Dendritic cell treated with granulocyte-macrophage colony-stimulating factor and Interleukin-4, amounts not matched to agents 40 ng/mL and 50 ng/mL, for 4 days (primary cell): ENCODE data around the gene NRIP1.

Experiments
- H3K27ac Mint-ChIP-seq: one replicate; pipeline ENCODE4 v1.8.0; 2022; ENCODE audit warnings: mild to moderate bottlenecking, mixed read lengths
- H3K27me3 Mint-ChIP-seq: one replicate; pipeline ENCODE4 v1.8.0; 2022; ENCODE audit warnings: mild to moderate bottlenecking, mixed read lengths
- H3K36me3 Mint-ChIP-seq: one replicate; pipeline ENCODE4 v1.8.0; 2022; ENCODE audit warnings: low read depth, mixed read lengths
- H3K4me1 Mint-ChIP-seq: one replicate; pipeline ENCODE4 v1.8.0; 2022; ENCODE audit warnings: low read depth, mixed read lengths
- H3K4me3 Mint-ChIP-seq: one replicate; pipeline ENCODE4 v1.8.0; 2022; ENCODE audit warnings: mild to moderate bottlenecking, moderate library complexity, mixed read lengths
- H3K9me3 Mint-ChIP-seq: one replicate; pipeline ENCODE4 v1.8.0; 2022; ENCODE audit warnings: mixed read lengths
- intact Hi-C: fragments of 100-400 bp; cut with micrococcal nuclease; formaldehyde crosslinking; loops from one replicate; pipeline ENCODE4 v1.15.0; 2022

The NRIP1 gene

GRCh38 chr21:15023776-15024175, 41.0 kb downstream of the NRIP1 start:
- H3K9me3 Mint-ChIP-seq = no peaks in the 10 kb centered on the region
- no peak overlapping the region for H3K4me3 Mint-ChIP-seq
- H3K36me3 Mint-ChIP-seq = no peaks in the 10 kb centered on the region

GRCh38 chr21:15022608-15023261, 42.1 kb downstream of the NRIP1 start:
- H3K4me3 Mint-ChIP-seq = no peak overlapping the region
- no peaks in the 10 kb centered on the region for H3K27me3 Mint-ChIP-seq
- no peaks in the 10 kb centered on the region for H3K9me3 Mint-ChIP-seq
- intact Hi-C loops = loop anchor here (10.0 kb wide), 1 partner anchor 58 kb away; no protein-coding TSS in a partner anchor
- no peaks in the 10 kb centered on the region for H3K36me3 Mint-ChIP-seq
- no peak overlapping the region for H3K27ac Mint-ChIP-seq
- H3K4me1 Mint-ChIP-seq = peaks cover 12% of the 10 kb centered on the region

More at GRCh38 chr21:15023776-15024175, 41.0 kb downstream of the NRIP1 start:
- Mint-ChIP-seq H3K4me1 (peaks cover 10% of the 10 kb centered on the region), H3K27ac (no peak overlapping the region), H3K27me3 (no peaks in the 10 kb centered on the region)
- intact Hi-C loops = loop anchor here (10.0 kb wide), 1 partner anchor 59 kb away; no protein-coding TSS in a partner anchor

- Mint-ChIP-seq H3K27me3 (no peaks in the 10 kb centered on the region), H3K4me3 (no peak overlapping the region), H3K9me3 (no peaks in the 10 kb centered on the region), H3K4me1 (peaks cover 12% of the 10 kb centered on the region), H3K27ac (no peak overlapping the region), H3K36me3 (no peaks in the 10 kb centered on the region)
- intact Hi-C loops = loop anchor here (10.0 kb wide), 1 partner anchor 56 kb away; no protein-coding TSS in a partner anchor
Measured at GRCh38 chr21:15020797-15021196, 44.0 kb downstream of the NRIP1 start.

GRCh38 chr21:15018382-15018781, 46.4 kb downstream of the NRIP1 start:
- H3K9me3 Mint-ChIP-seq = no peaks in the 10 kb centered on the region
- no peak overlapping the region for H3K4me3 Mint-ChIP-seq
- H3K27ac Mint-ChIP-seq = no peak overlapping the region
- H3K27me3 Mint-ChIP-seq = no peaks in the 10 kb centered on the region
- intact Hi-C loops = no loop called here
- H3K4me1 Mint-ChIP-seq = peaks cover 12% of the 10 kb centered on the region
- peaks cover 9% of the 10 kb centered on the region for H3K36me3 Mint-ChIP-seq

- no peak overlapping the region for H3K4me3 Mint-ChIP-seq
Measured at GRCh38 chr21:15015622-15016471, 49.0 kb downstream of the NRIP1 start.

GRCh38 chr21:15014221-15014620, 50.6 kb downstream of the NRIP1 start:
- Mint-ChIP-seq H3K36me3 (peaks cover 9% of the 10 kb centered on the region), H3K4me3 (no peak overlapping the region), H3K9me3 (no peaks in the 10 kb centered on the region), H3K27ac (no peak overlapping the region), H3K4me1 (peaks cover 12% of the 10 kb centered on the region), H3K27me3 (no peaks in the 10 kb centered on the region)
- intact Hi-C loops = no loop called here

More at GRCh38 chr21:15015622-15016471, 49.0 kb downstream of the NRIP1 start:
- peaks cover 9% of the 10 kb centered on the region for H3K36me3 Mint-ChIP-seq
- no peaks in the 10 kb centered on the region for H3K27me3 Mint-ChIP-seq
- no peaks in the 10 kb centered on the region for H3K9me3 Mint-ChIP-seq
- peaks cover 12% of the 10 kb centered on the region for H3K4me1 Mint-ChIP-seq
- H3K27ac Mint-ChIP-seq = no peak overlapping the region
- intact Hi-C loops = no loop called here

GRCh38 chr21:15011967-15012366, 52.8 kb downstream of the NRIP1 start:
- H3K4me3 Mint-ChIP-seq = no peak overlapping the region
- no peaks in the 10 kb centered on the region for H3K9me3 Mint-ChIP-seq
- peaks cover 19% of the 10 kb centered on the region for H3K36me3 Mint-ChIP-seq
- no peaks in the 10 kb centered on the region for H3K27me3 Mint-ChIP-seq
- peaks cover under 1% of the 10 kb centered on the region for H3K4me1 Mint-ChIP-seq
- no peak overlapping the region for H3K27ac Mint-ChIP-seq
- intact Hi-C loops = no loop called here

- Mint-ChIP-seq H3K4me3 (no peak overlapping the region), H3K27ac (no peak overlapping the region), H3K4me1 (peaks cover 5% of the 10 kb centered on the region), H3K27me3 (no peaks in the 10 kb centered on the region), H3K9me3 (no peaks in the 10 kb centered on the region), H3K36me3 (peaks cover 23% of the 10 kb centered on the region)
- intact Hi-C loops = no loop called here
Measured at GRCh38 chr21:15010645-15011044, 54.2 kb downstream of the NRIP1 start.

GRCh38 chr21:15009837-15010363, 54.9 kb downstream of the NRIP1 start:
- Mint-ChIP-seq H3K9me3 (no peaks in the 10 kb centered on the region), H3K36me3 (peaks cover 23% of the 10 kb centered on the region), H3K4me3 (no peak overlapping the region), H3K27ac (no peak overlapping the region), H3K27me3 (no peaks in the 10 kb centered on the region), H3K4me1 (peaks cover 10% of the 10 kb centered on the region)
- intact Hi-C loops = no loop called here

- Mint-ChIP-seq H3K9me3 (no peaks in the 10 kb centered on the region), H3K27me3 (no peaks in the 10 kb centered on the region), H3K4me1 (peaks cover 16% of the 10 kb centered on the region), H3K27ac (no peak overlapping the region), H3K36me3 (peaks cover 14% of the 10 kb centered on the region), H3K4me3 (no peak overlapping the region)
- intact Hi-C loops = no loop called here
Measured at GRCh38 chr21:15007716-15008296, 57.0 kb downstream of the NRIP1 start.

GRCh38 chr21:15006594-15007230, 58.1 kb downstream of the NRIP1 start:
- H3K27me3 Mint-ChIP-seq = no peaks in the 10 kb centered on the region
- intact Hi-C loops = no loop called here
- H3K4me1 Mint-ChIP-seq = peaks cover 23% of the 10 kb centered on the region
- H3K9me3 Mint-ChIP-seq = no peaks in the 10 kb centered on the region
- no peak overlapping the region for H3K4me3 Mint-ChIP-seq
- H3K36me3 Mint-ChIP-seq = peaks cover 14% of the 10 kb centered on the region
- H3K27ac Mint-ChIP-seq = no peak overlapping the region

- H3K9me3 Mint-ChIP-seq = no peaks in the 10 kb centered on the region
- H3K4me3 Mint-ChIP-seq = no peak overlapping the region
- intact Hi-C loops = no loop called here
- H3K27ac Mint-ChIP-seq = no peak overlapping the region
- no peaks in the 10 kb centered on the region for H3K27me3 Mint-ChIP-seq
- peaks cover 14% of the 10 kb centered on the region for H3K36me3 Mint-ChIP-seq
- peaks cover 24% of the 10 kb centered on the region for H3K4me1 Mint-ChIP-seq
Measured at GRCh38 chr21:15005391-15005790, 59.4 kb downstream of the NRIP1 start.

GRCh38 chr21:15004721-15005370, 60.0 kb downstream of the NRIP1 start:
- Mint-ChIP-seq H3K4me1 (peaks cover 28% of the 10 kb centered on the region), H3K36me3 (peaks cover 14% of the 10 kb centered on the region), H3K27ac (no peak overlapping the region), H3K4me3 (no peak overlapping the region), H3K27me3 (no peaks in the 10 kb centered on the region), H3K9me3 (no peaks in the 10 kb centered on the region)
- intact Hi-C loops = no loop called here
